Measurements from ENCODE around the gene CTSF. TPM values are rescaled to one million over a fixed set of nuclear protein-coding genes. Genes with fewer than 3 reads are reported as not detected.

The CTSF gene
- total RNA-seq, 1 donor from 2014 or later: not detected

DNA sequence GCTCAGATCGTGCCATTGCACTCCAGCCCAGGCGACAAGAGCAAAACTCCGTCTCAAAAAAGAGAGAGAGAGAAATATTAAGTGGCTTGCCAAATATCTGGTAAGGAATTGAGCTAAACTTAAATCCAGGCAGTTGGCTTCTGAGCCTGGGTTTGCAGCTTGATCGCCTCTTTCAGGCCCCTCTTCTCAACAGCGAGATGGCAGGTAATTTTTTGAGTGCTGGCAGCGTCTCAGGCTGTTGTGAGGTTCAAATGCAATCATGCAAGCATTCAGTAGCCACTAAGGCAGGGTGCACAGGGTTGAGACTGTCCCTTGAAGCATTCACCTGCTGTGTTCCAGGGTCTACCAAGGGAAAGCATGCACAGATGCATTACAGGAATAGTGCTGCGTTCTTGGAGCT lies 670 bp upstream of the CTSF start:
- H3K27ac Mint-ChIP-seq: no peak overlapping the region
- H3K4me1 Mint-ChIP-seq: peaks cover 11% of the 10 kb centered on the region
- H3K4me3 Mint-ChIP-seq: no peak overlapping the region
- no peaks in the 10 kb centered on the region for H3K36me3 Mint-ChIP-seq
- TF ChIP-seq, protein P1, sequence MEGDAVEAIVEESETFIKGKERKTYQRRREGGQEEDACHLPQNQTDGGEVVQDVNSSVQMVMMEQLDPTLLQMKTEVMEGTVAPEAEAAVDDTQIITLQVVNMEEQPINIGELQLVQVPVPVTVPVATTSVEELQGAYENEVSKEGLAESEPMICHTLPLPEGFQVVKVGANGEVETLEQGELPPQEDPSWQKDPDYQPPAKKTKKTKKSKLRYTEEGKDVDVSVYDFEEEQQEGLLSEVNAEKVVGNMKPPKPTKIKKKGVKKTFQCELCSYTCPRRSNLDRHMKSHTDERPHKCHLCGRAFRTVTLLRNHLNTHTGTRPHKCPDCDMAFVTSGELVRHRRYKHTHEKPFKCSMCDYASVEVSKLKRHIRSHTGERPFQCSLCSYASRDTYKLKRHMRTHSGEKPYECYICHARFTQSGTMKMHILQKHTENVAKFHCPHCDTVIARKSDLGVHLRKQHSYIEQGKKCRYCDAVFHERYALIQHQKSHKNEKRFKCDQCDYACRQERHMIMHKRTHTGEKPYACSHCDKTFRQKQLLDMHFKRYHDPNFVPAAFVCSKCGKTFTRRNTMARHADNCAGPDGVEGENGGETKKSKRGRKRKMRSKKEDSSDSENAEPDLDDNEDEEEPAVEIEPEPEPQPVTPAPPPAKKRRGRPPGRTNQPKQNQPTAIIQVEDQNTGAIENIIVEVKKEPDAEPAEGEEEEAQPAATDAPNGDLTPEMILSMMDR (IDR thresholded peaks at IDR 0.05; ENCODE audit: unreplicated experiment): no peak
- H3K9me3 Mint-ChIP-seq: peaks cover 4% of the 10 kb centered on the region
- DNase-seq (ENCODE audit: low spot score in 2 of 2, unreplicated experiment in 2 of 2): no peak
- H3K27me3 Mint-ChIP-seq (ENCODE audit: low read depth): peaks cover 4% of the 10 kb centered on the region

DNA sequence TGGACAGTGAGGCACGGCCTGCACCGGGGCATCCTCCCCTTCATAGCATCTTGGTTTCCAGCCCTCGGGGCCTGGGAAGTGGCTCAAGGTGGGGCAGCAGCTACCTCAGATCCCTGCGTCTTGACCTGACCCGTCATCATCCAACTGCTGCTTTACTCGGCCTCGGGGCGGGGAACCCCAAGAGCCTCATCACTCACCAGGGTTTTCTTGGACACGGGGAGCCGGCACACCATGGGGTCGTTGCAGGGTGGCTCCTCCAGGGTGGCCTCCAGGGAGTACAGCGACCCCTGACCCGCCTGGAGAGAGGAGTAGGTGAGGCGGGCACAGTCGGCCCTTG lies 651 bp downstream of the CTSF start:
- DNase-seq (ENCODE audit: low spot score in 2 of 2, unreplicated experiment in 2 of 2): no peak
- Mint-ChIP-seq H3K27me3 (ENCODE audit: low read depth) (no peaks in the 10 kb centered on the region), H3K9me3 (no peaks in the 10 kb centered on the region), H3K27ac (no peak overlapping the region), H3K4me3 (no peak overlapping the region), H3K4me1 (peaks cover 11% of the 10 kb centered on the region), H3K36me3 (no peaks in the 10 kb centered on the region)
- TF ChIP-seq, protein P1 (IDR thresholded peaks at IDR 0.05; ENCODE audit: unreplicated experiment): no peak

DNA sequence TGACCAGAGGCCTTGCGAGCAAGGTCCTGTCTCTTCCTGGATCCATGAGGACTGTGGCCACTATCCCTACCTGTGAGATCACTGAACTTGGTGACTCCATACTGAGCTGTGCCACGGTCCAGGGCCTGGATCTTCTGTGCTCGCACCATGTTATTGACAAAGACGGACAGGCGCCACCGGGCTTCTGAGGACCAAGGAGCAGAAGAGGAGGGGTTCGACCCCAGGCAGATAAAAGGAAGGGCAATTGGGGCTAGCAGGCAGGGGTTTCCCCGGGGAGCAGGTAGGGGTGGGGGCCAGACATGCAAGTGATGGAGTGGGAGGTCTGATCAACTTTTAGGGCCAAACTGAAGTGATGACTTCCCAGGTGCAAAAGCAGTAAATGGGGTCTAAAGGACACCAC lies 2.2 kb downstream of the CTSF start:
- Mint-ChIP-seq H3K4me3 (no peak overlapping the region), H3K36me3 (no peaks in the 10 kb centered on the region), H3K27me3 (ENCODE audit: low read depth) (no peaks in the 10 kb centered on the region), H3K4me1 (peaks cover 11% of the 10 kb centered on the region), H3K27ac (no peak overlapping the region), H3K9me3 (no peaks in the 10 kb centered on the region)
- TF ChIP-seq, protein P1 (IDR thresholded peaks at IDR 0.05; ENCODE audit: unreplicated experiment): no peak
- no peak for DNase-seq (ENCODE audit: low spot score in 2 of 2, unreplicated experiment in 2 of 2)

DNA sequence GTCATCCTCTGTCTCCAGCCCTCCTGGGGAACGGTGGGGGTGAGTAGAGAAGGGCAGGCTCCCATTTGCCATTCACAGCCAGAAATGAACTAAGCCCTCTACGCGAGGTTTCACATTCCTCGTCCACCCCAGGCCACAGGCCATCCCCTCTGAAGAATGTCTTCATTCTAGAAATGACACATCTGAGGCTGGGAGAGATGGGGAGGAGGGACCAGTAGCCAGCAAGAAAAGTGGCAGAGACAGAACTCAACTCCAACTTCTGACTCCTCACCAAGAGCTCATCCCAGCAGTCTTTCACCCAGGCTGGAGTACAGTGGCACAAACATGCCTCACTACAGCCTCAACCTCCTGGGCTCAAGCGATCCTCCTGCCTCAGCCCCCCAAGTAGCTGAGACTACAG lies 3.4 kb downstream of the CTSF start:
- Mint-ChIP-seq H3K36me3 (no peaks in the 10 kb centered on the region), H3K4me1 (peaks cover 2% of the 10 kb centered on the region), H3K4me3 (no peak overlapping the region), H3K27me3 (ENCODE audit: low read depth) (no peaks in the 10 kb centered on the region), H3K27ac (no peak overlapping the region), H3K9me3 (no peaks in the 10 kb centered on the region)
- TF ChIP-seq, protein P1 (IDR thresholded peaks at IDR 0.05; ENCODE audit: unreplicated experiment): no peak
- no peak for DNase-seq (ENCODE audit: low spot score in 2 of 2, unreplicated experiment in 2 of 2)

DNA sequence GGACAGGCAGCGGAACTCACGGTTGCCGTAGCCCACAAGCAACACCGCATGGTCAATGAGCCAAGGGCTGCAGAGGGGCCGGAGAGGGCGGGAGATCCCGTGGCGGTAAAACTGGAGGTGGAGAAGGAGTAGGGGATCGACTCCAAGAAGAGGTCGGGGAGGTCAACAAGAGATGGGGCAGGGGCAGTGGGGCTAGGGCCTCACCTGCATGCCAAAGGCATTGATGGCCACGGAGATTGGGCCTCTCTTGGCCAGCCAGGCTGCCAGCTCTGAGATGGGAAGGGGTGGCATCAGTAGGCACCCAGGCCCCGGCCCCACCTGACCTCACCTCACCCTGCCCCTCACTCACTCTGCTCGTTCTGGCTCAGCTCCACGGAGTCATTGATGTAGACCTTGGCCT lies 3.9 kb downstream of the CTSF start:
- H3K4me3 Mint-ChIP-seq: no peak overlapping the region
- TF ChIP-seq, protein P1 (IDR thresholded peaks at IDR 0.05; ENCODE audit: unreplicated experiment): no peak
- no peaks in the 10 kb centered on the region for H3K4me1 Mint-ChIP-seq
- H3K27ac Mint-ChIP-seq: no peak overlapping the region
- no peaks in the 10 kb centered on the region for H3K36me3 Mint-ChIP-seq
- H3K27me3 Mint-ChIP-seq (ENCODE audit: low read depth): no peaks in the 10 kb centered on the region
- no peak for DNase-seq (ENCODE audit: low spot score in 2 of 2, unreplicated experiment in 2 of 2)
- H3K9me3 Mint-ChIP-seq: no peaks in the 10 kb centered on the region

- TF ChIP-seq, protein P1 (IDR thresholded peaks at IDR 0.05; ENCODE audit: unreplicated experiment): no peak
- Mint-ChIP-seq H3K36me3 (no peaks in the 10 kb centered on the region), H3K27me3 (ENCODE audit: low read depth) (no peaks in the 10 kb centered on the region), H3K4me3 (no peak overlapping the region), H3K27ac (no peak overlapping the region), H3K9me3 (no peaks in the 10 kb centered on the region), H3K4me1 (no peaks in the 10 kb centered on the region)
- DNase-seq (ENCODE audit: low spot score in 2 of 2, unreplicated experiment in 2 of 2): no peak
Observed at GRCh38 chr11:66563832-66564231, 4.6 kb downstream of the CTSF start.
